Measurements from ENCODE around the gene ADSS2.

- TF ChIP-seq, protein P1, sequence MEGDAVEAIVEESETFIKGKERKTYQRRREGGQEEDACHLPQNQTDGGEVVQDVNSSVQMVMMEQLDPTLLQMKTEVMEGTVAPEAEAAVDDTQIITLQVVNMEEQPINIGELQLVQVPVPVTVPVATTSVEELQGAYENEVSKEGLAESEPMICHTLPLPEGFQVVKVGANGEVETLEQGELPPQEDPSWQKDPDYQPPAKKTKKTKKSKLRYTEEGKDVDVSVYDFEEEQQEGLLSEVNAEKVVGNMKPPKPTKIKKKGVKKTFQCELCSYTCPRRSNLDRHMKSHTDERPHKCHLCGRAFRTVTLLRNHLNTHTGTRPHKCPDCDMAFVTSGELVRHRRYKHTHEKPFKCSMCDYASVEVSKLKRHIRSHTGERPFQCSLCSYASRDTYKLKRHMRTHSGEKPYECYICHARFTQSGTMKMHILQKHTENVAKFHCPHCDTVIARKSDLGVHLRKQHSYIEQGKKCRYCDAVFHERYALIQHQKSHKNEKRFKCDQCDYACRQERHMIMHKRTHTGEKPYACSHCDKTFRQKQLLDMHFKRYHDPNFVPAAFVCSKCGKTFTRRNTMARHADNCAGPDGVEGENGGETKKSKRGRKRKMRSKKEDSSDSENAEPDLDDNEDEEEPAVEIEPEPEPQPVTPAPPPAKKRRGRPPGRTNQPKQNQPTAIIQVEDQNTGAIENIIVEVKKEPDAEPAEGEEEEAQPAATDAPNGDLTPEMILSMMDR (IDR thresholded peaks at IDR 0.05): no peak
- TF ChIP-seq POLR2A (IDR thresholded peaks at IDR 0.05) (no peak), EP300 (IDR thresholded peaks at IDR 0.05) (no peak)
Observed at GRCh38 chr1:244442850-244443249, 8.9 kb downstream of the ADSS2 start.

Data from tibial nerve (tissue), 4 donors.